ENCODE measurements around the gene ZKSCAN3.
A peak's percentile ranks its signal among the peaks of the same experiment; 100 is the strongest.
"Not testable (repeated sequence)": the region's sequence is repeated elsewhere in the genome, so short reads cannot be mapped to it uniquely, and the experiment has no call there.

Gene ZKSCAN3

DNA sequence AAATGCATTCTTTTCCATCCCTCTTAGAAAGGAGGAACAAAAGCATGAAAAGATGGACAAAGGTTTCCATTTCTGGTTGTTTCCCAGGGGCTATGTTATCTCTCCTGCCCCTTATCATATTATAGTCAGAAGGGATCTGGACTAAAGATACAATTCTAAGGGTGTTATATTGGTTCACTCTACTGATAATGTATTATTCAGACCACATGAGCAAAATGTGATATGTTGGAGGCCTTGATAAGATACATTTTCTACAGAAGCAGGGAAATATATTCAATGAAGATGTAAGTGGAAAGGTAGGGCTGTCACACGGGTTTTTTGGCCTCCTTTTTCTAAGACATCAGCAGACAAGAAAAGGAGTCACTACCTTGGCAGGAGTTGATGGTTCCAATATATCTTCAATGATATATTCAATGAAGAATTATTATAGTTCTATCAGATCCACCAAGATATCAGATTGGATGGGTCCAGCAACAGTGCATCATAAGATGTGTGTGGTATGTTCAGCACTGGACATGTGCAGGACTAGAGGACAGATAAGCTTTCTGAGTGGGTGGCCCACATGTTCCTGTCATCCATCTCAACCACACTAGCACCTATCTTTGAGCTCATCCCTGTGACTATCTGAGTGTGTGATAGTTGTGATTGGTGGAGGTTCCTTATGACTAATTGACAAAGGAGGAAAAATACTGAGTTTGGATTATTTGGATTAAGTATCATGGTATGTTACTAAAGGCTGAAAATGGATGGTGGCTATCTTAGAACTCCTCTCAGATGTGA, 5.7 kb upstream of the ZKSCAN3 start:
- no peak for DNase-seq (ENCODE audit: low spot score)

DNA sequence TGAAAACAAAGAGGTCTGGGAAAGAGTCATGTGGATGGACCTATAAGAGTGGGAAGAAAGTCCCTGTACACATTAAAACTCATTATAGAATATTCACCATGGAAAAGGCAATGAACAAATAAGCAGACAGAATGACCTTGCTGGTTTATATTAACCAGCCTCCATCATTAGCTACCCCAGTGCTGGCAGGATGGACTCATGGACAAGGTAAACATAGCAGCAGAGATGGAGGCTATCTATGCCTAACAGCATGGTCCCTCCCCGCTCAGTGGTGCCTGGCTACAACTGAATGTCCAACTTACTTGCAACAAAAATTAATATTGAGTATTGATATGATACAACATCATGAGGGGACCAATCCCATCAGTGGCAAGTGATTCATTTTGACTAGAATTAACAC, 4.5 kb upstream of the ZKSCAN3 start:
- DNase-seq (ENCODE audit: low spot score): no peak

GRCh38 chr6:28347119-28347518, 2.6 kb upstream of the ZKSCAN3 start:
- no peak for DNase-seq (ENCODE audit: low spot score)

DNA sequence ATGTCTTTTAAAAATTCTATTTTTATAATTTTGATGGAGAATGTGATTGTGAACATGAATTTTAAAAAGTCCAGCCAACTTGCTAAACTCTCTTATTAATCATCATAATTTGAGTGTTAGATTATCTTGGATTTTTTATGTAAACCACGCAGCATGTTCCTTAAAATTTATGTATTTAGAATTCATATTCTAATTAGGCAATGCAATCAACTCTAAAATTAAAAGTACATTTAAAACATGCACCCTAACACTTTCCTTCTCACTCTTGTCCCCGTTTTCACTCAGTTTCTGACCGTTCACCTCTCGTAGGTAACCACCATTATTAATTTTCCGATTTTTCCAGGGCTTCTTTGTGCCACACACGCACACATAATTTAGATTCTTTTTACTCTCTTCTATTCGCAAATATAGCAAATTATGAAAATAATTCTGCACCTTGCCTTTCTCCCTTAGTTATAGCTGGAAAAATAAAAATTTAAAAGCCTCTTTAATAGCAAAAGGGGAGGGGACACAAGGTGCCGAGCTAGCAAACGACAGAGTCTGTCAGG, 329 bp upstream of the ZKSCAN3 start:
- no peak for DNase-seq (ENCODE audit: low spot score)

DNA sequence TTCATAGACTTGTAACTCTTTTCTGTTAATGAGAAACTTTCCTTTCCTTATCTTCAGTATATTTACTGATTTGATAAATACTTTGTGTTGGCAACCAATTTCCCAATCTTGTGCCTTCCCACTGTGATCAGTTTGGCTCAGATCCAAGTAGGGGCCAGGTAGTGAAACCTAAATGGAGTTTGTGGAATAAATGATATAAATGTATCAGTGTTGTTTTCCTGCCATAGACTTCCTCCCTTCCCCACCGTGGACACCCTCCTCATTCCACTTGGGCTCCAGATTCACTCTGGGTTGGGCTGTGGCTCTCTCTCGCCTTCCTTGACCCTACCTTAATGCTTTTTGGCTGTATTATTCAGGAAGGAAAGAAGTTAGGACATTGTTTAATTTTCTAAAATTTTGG, 1.3 kb downstream of the ZKSCAN3 start:
- DNase-seq (ENCODE audit: low spot score): no peak

DNA sequence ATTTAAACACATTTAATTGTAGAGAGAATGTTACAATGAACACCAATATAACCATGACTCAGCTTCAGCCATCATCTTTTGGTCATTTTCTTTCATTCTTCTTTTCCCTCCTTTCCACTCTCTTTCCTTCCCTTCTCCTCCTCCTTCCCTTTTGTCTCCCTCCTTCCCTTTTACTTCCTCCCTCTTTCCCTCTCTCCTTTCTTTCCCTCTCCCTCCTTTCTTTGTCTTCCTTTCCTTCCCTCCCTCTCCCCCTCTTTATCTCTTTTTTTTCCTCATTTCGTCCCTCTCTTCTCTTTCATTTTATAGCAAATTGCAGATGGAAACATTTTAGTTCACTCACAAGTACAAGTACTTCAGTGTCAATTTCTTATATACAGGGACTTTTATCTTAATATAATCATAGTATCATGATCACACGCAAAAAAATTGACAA, 1.8 kb downstream of the ZKSCAN3 start:
- DNase-seq (ENCODE audit: low spot score): no peak

- no peak for DNase-seq (ENCODE audit: low spot score)
Observed at GRCh38 chr6:28353356-28353755, 3.6 kb downstream of the ZKSCAN3 start.

DNA sequence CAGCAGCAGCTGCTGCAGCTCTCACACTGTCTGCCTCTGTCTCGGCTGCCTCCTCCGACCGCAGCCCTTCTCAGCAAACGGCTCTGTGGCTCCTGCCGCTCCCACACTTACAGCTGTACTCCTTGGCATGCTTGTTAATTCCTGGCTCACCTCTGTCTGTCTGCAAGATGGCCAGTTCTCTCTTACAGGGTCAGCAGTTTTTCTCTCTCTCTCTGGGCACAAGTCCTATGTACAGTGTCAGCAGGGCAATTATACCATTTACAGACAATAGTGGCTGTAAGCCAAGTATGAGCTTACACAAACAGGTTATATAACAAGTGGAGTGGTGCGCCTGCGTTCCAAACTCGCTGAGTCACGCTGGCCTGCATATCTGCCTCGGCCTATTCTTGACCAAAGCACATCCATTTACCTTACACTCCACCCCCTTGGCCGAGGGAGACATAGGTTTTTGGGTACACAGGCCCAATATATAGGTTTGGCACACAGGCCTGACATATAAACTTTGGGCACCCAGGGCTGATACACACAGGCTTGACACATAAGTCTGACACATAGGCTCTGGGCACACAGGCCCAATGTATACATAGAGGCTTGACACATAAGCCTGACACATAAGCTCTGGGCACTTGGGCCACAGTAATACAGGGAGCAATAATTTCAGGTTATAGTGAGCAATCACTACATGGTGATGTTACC, 4.4 kb downstream of the ZKSCAN3 start:
- DNase-seq (ENCODE audit: low spot score): no peak

- DNase-seq (ENCODE audit: low spot score): no peak
Observed at GRCh38 chr6:28354688-28355554, 5.2 kb downstream of the ZKSCAN3 start.

DNA sequence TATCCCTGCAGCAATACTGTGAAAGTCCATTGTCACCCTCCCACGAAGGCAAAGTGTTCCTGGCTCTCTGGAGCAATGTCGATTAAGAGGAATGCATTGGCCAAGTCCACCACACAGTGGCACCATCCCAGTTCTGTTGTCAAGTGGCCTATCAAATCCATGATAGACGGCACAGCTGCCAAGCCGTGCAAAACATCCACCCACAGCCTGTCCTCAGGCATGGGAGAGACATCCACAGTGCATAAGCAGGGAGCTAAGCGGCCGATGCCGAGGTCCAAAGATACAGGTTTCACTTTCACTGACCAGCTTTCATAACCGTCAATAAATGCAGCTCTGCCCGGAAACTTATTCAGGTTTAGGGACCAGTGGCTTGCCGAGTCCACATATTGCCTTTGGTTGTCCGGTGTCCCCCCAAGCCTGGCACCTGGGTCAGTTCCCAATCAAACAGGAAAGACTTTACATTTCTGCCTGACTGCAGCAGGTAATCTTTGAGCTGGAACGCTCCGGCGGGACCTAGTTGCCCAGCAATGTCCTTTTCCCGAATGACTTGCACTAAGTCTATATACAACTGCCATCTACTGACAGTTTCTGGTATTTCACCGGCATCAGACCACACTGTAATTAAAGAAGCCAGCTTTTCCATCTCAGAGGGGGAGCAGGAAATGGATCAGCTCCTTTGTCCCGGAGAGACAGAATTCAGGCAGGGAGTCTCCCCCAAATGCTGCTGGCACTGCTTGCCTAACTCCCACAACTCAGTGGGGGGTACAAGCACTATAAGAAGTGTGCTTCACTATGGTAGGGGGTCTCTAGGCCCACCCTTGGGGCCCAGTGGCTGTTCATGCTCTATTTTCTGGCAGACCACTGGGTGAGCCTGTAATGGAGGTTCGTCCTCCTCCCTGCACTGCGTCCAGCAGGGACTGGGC, 6.3 kb downstream of the ZKSCAN3 start:
- peak; percentile 84 for DNase-seq (ENCODE audit: low spot score)

- DNase-seq (ENCODE audit: low spot score): no peak
Observed at GRCh38 chr6:28356666-28357020, 6.9 kb downstream of the ZKSCAN3 start.

DNA sequence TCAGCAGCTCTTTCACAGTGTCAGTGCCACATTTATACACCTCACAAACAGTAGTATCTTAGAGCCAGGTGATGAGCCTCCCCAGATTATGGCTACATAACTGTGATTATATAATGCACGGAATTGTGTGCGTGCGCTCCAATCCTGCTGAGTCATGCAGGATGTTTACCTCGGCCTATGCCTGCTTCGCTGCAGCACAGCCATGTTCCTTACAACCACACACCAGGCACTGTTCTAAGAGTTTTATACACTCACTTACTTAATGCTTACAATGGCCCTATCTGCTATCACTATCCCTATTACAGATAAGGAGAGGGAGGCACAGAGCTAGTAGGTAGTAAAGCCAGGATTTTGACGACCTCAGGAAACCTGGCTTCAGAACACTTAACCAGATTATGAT, 7.3 kb downstream of the ZKSCAN3 start:
- no peak for DNase-seq (ENCODE audit: low spot score)

DNA sequence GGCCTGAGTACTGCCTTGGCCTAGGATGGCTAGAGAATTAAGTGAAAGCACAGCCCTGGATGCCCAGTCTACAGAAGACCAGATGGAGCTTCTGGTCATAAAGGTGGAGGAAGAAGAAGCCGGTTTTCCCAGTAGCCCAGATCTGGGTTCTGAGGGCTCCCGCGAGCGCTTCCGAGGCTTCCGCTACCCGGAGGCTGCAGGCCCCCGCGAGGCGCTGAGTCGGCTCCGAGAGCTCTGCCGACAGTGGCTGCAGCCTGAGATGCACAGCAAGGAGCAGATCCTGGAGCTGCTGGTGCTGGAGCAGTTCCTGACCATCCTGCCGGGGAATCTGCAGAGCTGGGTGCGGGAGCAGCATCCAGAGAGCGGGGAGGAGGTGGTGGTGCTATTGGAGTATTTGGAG, 9.8 kb downstream of the ZKSCAN3 start:
- DNase-seq (ENCODE audit: low spot score): not testable (repeated sequence)

DNA sequence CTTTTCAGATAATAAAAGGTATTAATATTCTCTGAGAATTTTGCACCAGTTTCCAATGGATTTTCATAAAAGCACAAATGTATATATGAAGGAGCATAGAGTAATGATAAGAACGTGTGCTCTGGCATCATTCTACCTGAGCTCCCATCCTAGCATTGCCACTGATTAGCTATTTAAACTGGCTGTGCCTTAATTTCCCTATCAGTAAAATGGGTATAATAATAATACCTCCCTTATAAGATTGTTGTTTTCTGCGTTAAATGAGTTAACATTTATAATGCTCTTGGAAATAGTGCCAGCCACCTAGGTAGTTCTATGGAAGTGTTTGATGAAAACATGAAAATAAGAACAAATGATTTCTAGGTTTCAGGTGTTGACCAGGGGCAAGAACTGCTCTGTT, 11.2 kb downstream of the ZKSCAN3 start:
- no peak for DNase-seq (ENCODE audit: low spot score)

DNA sequence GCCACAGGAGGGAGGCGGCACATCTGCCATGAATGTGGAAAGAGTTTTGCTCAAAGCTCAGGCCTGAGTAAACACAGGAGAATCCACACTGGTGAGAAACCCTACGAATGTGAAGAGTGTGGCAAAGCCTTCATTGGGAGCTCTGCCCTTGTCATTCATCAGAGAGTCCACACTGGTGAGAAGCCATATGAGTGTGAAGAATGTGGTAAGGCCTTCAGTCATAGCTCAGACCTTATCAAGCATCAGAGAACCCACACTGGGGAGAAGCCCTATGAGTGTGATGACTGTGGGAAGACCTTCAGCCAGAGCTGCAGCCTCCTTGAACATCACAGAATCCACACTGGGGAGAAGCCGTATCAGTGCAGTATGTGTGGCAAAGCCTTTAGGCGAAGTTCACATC, 15.8 kb downstream of the ZKSCAN3 start:
- not testable (repeated sequence) for DNase-seq (ENCODE audit: low spot score)

- no peak for DNase-seq (ENCODE audit: low spot score)
Observed at GRCh38 chr6:28368522-28368921, 18.8 kb downstream of the ZKSCAN3 start.

DNA sequence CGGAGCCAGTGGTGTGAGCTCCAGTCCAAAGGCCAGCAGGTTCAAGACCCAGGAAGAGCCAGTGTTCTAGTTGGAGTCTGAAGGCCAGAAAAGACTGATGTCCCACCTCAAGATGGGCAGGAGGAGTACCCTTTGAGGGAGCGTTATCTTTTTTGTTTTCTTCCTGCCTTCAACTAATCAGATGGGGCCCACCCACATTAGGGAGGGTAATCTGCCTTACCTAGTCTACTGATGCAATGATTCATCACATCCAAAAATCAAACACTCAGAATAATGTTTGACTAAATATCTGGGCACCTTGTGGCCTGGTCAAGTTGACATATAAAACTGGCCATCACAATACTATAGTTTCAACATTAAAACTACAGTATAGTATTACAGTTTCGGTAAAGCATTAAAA, 19.7 kb downstream of the ZKSCAN3 start:
- DNase-seq (ENCODE audit: low spot score): no peak

- no peak for DNase-seq (ENCODE audit: low spot score)
Observed at GRCh38 chr6:28370440-28370839, 20.7 kb downstream of the ZKSCAN3 start.

- DNase-seq (ENCODE audit: low spot score): no peak
Observed at GRCh38 chr6:28371280-28371679, 21.5 kb downstream of the ZKSCAN3 start.

- no peak for DNase-seq (ENCODE audit: low spot score)
Observed at GRCh38 chr6:28371706-28372451, 22.1 kb downstream of the ZKSCAN3 start.

GRCh38 chr6:28373925-28374324, 24.2 kb downstream of the ZKSCAN3 start:
- no peak for DNase-seq (ENCODE audit: low spot score)

Data from globus pallidus (tissue), 1 donor.